Body of pancreas (tissue), 4 donors: ENCODE measurements around the gene HERC3.

Experiments
- CTCF ChIP-seq, 7 experiments: fragments of 450-650 bp in 4 of 7; fragments of 200-600 bp in 3 of 7; sonication (generic) in 3 of 7; IDR thresholded peaks; one replicate each; pipeline ENCODE4 v1.5.1; 2016 to 2019; ENCODE audit warnings: antibody characterized with exemption in 7 of 7
- POLR2A ChIP-seq, 3 donors: fragments of 450-650 bp; IDR thresholded peaks; one replicate each; pipeline ENCODE4 v1.6.1; 2016; ENCODE audit warnings: antibody characterized with exemption in 3 of 3, mild to moderate bottlenecking in 2 of 3

GRCh38 chr4:88697141-88697540 lies 104.9 kb downstream of the HERC3 start:
- TF ChIP-seq POLR2A (IDR thresholded peaks at IDR 0.05) (no peak), CTCF (IDR thresholded peaks at IDR 0.05) (no peak)
